ENCODE data around the gene BMPR1B.
"Not testable (repeated sequence)": the region's sequence is repeated elsewhere in the genome, so short reads cannot be mapped to it uniquely, and the experiment has no call there.

BMPR1B gene

GRCh38 chr4:95020521-95020920 is 262.8 kb downstream of the BMPR1B start:
- no peak for DNase-seq (ENCODE audit: low read depth in 1 of 2, low spot score in 1 of 2)

GRCh38 chr4:95021099-95021498 is 263.3 kb downstream of the BMPR1B start:
- DNase-seq (ENCODE audit: low read depth in 1 of 2, low spot score in 1 of 2) = no peak

- DNase-seq (ENCODE audit: low read depth in 1 of 2, low spot score in 1 of 2) = no peak
These were observed 265.4 kb downstream of the BMPR1B start for GRCh38 chr4:95023110-95023509.

- no peak for DNase-seq (ENCODE audit: low read depth in 1 of 2, low spot score in 1 of 2)
These were observed 270.3 kb downstream of the BMPR1B start for GRCh38 chr4:95027905-95028618.

- DNase-seq (ENCODE audit: low read depth in 1 of 2, low spot score in 1 of 2) = no peak
These were observed 281.0 kb downstream of the BMPR1B start for GRCh38 chr4:95038791-95039190.

- DNase-seq (ENCODE audit: low read depth in 1 of 2, low spot score in 1 of 2) = no peak
These were observed 286.6 kb downstream of the BMPR1B start for GRCh38 chr4:95044324-95044837.

GRCh38 chr4:95045429-95045828 is 287.7 kb downstream of the BMPR1B start:
- DNase-seq (ENCODE audit: low read depth in 1 of 2, low spot score in 1 of 2) = no peak

GRCh38 chr4:95048296-95048695 is 290.5 kb downstream of the BMPR1B start:
- no peak for DNase-seq (ENCODE audit: low read depth in 1 of 2, low spot score in 1 of 2)

- no peak for DNase-seq (ENCODE audit: low read depth in 1 of 2, low spot score in 1 of 2)
These were observed 291.9 kb downstream of the BMPR1B start for GRCh38 chr4:95049551-95050233.

GRCh38 chr4:95050980-95051701 is 293.4 kb downstream of the BMPR1B start:
- no peak for DNase-seq (ENCODE audit: low read depth in 1 of 2, low spot score in 1 of 2)

- DNase-seq (ENCODE audit: low read depth in 1 of 2, low spot score in 1 of 2) = no peak
These were observed 293.9 kb downstream of the BMPR1B start for GRCh38 chr4:95051702-95052020.

- DNase-seq (ENCODE audit: low read depth in 1 of 2, low spot score in 1 of 2) = no peak
These were observed 301.2 kb downstream of the BMPR1B start for GRCh38 chr4:95058991-95059390.

- no peak for DNase-seq (ENCODE audit: low read depth in 1 of 2, low spot score in 1 of 2)
These were observed 301.9 kb downstream of the BMPR1B start for GRCh38 chr4:95059663-95060062.

- DNase-seq (ENCODE audit: low read depth in 1 of 2, low spot score in 1 of 2) = no peak
These were observed 303.5 kb downstream of the BMPR1B start for GRCh38 chr4:95061220-95061619.

- not testable (repeated sequence) for DNase-seq (ENCODE audit: low read depth in 1 of 2, low spot score in 1 of 2)
These were observed 304.0 kb downstream of the BMPR1B start for GRCh38 chr4:95061801-95062200.

GRCh38 chr4:95066050-95066449 is 308.3 kb downstream of the BMPR1B start:
- DNase-seq (ENCODE audit: low read depth in 1 of 2, low spot score in 1 of 2) = no peak

- no peak for DNase-seq (ENCODE audit: low read depth in 1 of 2, low spot score in 1 of 2)
These were observed 310.6 kb downstream of the BMPR1B start for GRCh38 chr4:95068401-95068800.

GRCh38 chr4:95068818-95069478 is 311.2 kb downstream of the BMPR1B start:
- no peak for DNase-seq (ENCODE audit: low read depth in 1 of 2, low spot score in 1 of 2)

- DNase-seq (ENCODE audit: low read depth in 1 of 2, low spot score in 1 of 2) = no peak
These were observed 314.1 kb downstream of the BMPR1B start for GRCh38 chr4:95071851-95072250.

GRCh38 chr4:95073646-95074045 is 315.9 kb downstream of the BMPR1B start:
- no peak for DNase-seq (ENCODE audit: low read depth in 1 of 2, low spot score in 1 of 2)

GRCh38 chr4:95077864-95078263 is 320.1 kb downstream of the BMPR1B start:
- DNase-seq (ENCODE audit: low read depth in 1 of 2, low spot score in 1 of 2) = no peak

GRCh38 chr4:95080969-95081368 is 323.2 kb downstream of the BMPR1B start:
- DNase-seq (ENCODE audit: low read depth in 1 of 2, low spot score in 1 of 2) = no peak
